GM18498 (cell line): ENCODE results near the gene LYPD6.
A peak's percentile ranks its signal among the peaks of the same experiment; 100 is the strongest.

Experiments
- ATAC-seq: cut with Tn5 transposase; IDR thresholded peaks from one replicate; pipeline ENCODE4 v1.9.1; 2021; ENCODE audit warnings: mild to moderate bottlenecking, moderate library complexity; ENCODE audit not compliant: unreplicated experiment

LYPD6 gene

DNA sequence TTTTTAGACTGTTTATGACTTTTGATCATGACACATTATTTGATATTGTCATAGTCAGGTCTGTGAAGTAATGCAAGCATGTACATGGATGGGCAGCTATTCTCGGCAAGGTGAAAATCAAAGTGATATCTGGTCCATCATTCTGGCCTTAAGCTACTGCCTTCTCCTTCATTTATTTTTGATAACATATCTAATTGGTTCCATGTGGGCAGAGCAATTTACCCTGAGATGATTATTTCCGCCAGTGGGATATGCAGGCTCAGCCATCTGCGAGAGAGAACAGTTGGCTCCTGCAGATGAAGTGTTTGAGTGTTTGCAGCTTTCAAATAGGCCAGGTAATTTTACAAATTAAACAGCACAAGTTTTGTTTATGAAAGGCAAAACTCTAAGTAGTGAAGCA is 116.4 kb downstream of the LYPD6 start:
- ATAC-seq = no peak

- no peak for ATAC-seq
Measured at GRCh38 chr2:149448315-149448714, 117.9 kb downstream of the LYPD6 start.

- ATAC-seq = no peak
Measured at GRCh38 chr2:149449017-149449416, 118.6 kb downstream of the LYPD6 start.

- no peak for ATAC-seq
Measured at GRCh38 chr2:149451417-149452165, 121.2 kb downstream of the LYPD6 start.

GRCh38 chr2:149456285-149456684 is 125.9 kb downstream of the LYPD6 start:
- no peak for ATAC-seq

DNA sequence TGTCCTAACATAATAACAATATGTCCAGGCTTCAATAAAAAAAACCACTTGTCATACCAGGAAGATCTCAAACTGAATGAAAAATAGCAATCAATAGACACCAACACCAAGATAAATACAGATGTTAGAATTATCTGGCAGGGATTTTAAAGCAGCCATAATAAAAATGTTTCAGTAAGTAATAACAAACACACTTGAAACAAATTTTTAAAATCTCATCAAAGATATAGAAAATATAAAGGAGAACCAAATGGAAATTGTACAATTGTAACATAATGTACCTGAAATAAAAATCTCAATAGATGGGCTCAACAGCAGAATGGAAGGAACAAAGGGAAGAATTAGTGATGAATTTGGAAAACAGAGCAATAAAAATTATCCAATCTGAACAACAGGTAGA is 128.1 kb downstream of the LYPD6 start:
- ATAC-seq = no peak

DNA sequence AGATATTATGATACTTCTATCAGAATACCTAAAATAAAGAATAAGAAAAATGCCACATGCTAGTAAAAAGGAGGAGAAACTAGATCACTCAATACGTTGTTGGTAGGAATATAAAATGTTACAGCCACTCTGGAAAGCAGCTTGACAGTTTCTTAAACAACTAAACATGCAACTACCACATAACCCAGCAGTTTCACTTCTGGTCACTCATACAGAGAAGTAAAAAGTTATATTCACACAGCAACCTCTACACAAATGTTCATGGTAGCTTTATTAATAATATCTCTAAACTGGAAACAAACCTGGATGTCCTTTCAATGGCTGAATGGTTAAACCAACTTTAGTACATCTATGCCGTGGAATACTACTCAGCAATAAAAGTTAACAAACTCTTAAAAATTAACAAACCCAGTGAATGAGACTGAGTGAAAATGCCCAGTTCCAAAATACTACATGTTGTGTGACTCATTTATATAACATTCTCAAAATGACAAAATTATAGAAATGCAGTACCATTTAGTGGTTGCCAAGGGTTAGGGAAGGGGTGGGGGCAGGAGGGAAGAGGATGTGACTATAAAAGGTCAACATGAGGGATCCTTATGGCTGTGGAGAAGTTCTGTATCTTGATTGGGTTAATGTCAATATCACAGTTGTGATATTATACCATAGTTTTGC is 133.1 kb downstream of the LYPD6 start:
- ATAC-seq = peak; percentile 97

- no peak for ATAC-seq
Measured at GRCh38 chr2:149464396-149464795, 134.0 kb downstream of the LYPD6 start.

DNA sequence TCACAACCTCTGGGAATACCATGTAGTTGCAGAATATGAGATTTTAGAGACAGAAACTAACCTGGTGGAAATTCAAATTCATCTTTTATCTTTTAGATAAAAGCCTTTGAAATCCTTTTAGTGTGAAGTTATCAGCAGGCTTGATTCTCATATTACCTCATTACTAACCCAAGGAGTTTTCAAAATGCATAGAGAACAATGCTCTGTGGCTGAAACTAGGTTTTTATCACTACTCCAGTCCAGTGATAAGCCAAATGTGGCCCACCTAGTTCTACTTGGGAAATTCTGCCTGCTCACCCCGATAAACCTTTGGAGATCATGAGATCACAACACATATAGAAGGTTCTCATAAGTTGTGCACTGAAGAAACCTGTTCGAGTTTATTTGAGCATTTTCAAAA is 135.5 kb downstream of the LYPD6 start:
- no peak for ATAC-seq

- no peak for ATAC-seq
Measured at GRCh38 chr2:149466635-149467034, 136.2 kb downstream of the LYPD6 start.

DNA sequence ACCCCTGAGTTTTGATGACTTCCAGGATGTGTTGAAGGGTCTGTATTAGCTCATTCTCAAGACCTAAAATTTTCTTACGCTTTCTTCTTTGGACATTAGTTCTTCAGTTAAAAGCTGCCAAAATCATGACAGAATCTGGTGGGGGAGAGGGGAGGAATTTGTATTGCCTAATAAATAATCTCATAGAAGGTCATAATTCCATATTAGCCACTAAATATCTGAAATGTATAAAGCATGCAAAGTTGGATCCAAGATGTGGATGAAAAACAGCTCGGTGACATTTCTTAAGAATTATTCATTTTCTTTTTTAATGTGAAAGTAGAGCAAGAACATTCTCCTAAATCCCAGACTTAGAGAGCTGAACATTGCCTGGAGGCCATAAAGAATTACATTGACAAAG is 137.0 kb downstream of the LYPD6 start:
- ATAC-seq = no peak

- no peak for ATAC-seq
Measured at GRCh38 chr2:149468636-149469035, 138.2 kb downstream of the LYPD6 start.

GRCh38 chr2:149470046-149470445 is 139.7 kb downstream of the LYPD6 start:
- ATAC-seq = no peak

- ATAC-seq = no peak
Measured at GRCh38 chr2:149472413-149472812, 142.0 kb downstream of the LYPD6 start.

- no peak for ATAC-seq
Measured at GRCh38 chr2:149473068-149473467, 142.7 kb downstream of the LYPD6 start.

DNA sequence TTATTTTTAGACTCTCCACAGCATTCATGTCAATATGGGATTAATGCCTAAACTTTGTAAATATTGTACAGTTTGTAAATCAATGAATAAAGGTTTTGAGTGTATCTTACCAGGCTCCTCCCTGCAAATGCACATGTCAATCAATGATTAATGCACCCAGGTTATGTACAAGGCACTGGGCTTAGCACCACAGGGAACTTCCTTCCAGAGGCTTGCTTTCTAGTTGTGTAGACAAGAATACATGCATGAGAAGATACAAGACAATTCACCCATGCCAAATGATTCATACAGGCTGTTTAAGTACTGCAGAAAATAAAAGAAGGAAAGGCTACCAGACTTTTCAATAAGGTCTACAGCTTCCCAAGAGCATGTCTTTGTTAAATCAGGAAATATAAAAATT is 143.1 kb downstream of the LYPD6 start:
- no peak for ATAC-seq

GRCh38 chr2:149483004-149483605 is 152.7 kb downstream of the LYPD6 start:
- no peak for ATAC-seq

DNA sequence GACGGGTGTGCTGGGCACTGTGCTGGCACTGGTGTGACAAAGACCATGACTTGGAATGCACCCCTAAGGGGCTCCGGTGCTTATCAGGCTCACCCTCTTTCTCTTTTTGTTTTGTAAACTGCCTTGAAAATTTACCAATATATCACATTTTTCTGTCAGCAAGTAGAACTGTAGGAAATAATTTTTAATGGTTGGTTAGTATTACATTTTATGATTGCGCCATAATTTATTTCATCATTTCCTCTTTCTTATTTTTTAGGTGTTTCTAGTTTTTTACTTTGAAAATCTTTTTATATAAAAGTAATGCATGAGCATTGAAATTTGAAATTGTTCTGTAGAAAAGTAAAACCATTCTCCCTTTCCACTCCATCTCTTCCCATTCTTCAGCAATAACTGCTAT is 156.3 kb downstream of the LYPD6 start:
- ATAC-seq = no peak

GRCh38 chr2:149487189-149487588 is 156.8 kb downstream of the LYPD6 start:
- no peak for ATAC-seq

DNA sequence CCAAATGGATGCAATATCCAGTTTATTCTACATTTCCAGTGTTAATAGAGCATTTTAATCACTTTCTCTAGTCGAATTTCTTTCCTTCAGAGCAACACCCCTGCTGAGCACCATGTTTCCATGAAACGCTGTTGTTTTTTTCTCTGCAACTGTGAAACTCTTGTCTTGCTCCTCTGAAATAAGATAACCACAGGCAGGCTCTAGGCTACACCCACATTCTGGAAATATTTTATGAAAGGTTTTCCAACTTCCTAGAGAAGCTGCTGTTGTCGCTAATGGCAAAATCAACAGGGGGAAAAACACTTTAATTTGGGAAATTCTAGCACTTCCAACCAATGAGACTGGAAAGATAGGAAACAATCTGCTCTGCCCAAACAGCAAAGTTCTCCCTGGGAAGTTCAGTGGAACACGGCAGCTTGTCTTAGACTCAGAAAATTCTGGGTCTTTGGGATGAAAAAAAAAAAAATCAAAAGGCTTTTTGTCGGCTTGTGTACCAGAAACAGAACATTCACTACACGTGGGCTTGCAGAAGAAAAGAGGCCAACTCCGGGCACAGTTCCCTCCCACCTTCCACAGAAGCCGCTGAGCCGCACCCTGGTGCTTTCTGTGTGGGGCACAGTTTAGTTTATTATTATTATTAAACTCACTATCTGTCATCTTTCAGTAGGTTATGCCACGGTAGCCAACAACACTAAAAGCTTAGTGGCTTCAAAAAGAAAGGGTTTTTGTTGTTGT is 158.5 kb downstream of the LYPD6 start:
- ATAC-seq = no peak

DNA sequence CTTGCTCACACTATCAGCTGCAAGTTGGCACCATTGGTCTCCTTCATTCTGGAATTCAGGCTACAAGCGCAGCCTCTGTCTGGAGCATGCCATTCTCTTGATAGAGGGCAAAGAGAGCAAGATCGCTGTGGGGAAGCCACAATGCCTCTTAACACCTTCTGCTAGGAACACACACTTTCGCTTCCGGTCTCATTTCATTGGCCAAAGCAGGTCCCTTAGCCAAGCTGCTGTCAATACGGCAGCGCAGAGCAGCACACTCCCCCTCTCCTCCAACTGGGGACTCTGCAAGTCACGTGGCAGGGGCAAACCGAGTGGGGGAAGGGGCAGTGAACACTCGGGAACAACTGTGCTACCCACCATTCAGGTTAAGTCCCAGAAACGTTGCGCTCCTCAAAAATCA is 159.1 kb downstream of the LYPD6 start:
- no peak for ATAC-seq

DNA sequence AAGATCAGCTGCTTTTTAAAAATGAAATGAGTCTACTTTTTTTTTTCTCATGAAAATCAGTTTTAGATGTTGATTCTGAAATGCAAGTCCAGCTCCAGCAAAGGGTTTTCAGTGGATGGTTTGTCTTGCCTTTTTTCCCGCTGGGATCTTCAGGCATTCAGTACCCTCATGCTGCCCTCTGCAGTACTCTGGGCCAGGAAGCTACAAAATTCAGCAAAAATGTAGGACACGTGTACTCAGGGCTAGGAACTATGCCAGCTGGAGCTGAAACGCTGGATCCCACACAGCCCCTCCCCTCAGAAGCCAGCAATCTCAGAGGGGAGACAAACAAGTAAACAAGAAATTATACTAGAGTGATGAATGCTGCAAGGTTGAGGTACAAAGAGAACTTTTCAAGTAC is 159.9 kb downstream of the LYPD6 start:
- ATAC-seq = no peak
